ENCODE measurements around the gene FILIP1L. TPM values are rescaled to one million over a fixed set of nuclear protein-coding genes. Genes with fewer than 3 reads are reported as not detected.

Gene FILIP1L
- total RNA-seq, 1 experiment from 2014 or later = 0.17 TPM

DNA sequence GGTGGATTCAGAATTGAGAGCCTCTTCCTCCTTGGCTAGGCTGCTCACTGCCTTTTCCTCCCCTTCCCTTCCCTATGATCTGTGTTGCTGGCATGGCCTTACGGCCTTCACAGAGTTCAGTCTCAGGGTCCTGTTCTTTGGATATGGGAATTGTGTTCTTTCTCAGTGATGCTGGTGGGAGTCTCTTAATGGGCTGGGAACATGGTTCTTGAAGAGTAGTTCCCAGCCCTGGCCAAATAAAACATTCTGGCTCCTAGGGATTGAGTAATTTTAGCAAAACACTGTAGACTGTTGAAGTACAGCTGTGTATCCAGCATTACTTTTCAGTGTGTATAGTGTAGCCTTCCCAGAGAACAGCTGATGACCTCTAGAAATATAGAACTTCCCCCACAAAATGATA lies 22.6 kb upstream of the FILIP1L start (continued):
- no peak for TF ChIP-seq RAD21 (IDR thresholded peaks at IDR 0.05; ENCODE audit: low read depth)

DNA sequence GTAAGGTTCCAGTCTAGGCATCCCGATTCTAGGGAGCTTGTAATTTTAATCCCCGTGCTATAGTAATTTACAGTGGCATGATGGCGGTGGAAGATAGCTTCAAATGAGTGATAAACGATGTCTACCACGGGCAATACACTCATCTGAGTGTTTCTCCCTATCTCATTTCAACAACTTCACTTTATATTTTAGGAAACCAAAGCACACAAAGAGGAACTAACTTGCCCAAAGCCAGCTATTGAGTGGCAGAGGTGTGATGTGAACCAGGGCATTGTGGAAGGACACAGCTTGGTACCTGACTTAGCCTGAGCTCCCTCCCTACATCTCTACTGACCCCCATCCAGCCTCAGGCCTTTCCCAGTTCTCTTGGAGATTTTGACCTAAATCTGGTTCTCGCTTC lies 16.9 kb upstream of the FILIP1L start:
- Histone ChIP-seq H3K27ac (ENCODE audit: low read depth, low read length) (no peak overlapping the region), H3K4me3 (replicated peaks in 1 of 2; ENCODE audit: low read depth in 1 of 2, low read length in 2 of 2) (no peak overlapping the region), H3K4me1 (ENCODE audit: control insufficient read depth in 1 of 2, insufficient read depth in 2 of 2, low read length in 2 of 2) (no peaks in the 10 kb centered on the region), H3K9ac (ENCODE audit: low read length) (no peak overlapping the region), H3K79me2 (ENCODE audit: insufficient read depth, low read length) (no peaks in the 10 kb centered on the region), H3K36me3 (ENCODE audit: control insufficient read depth in 1 of 2, insufficient read depth in 2 of 2, low read length in 2 of 2) (no peaks in the 10 kb centered on the region), H2AFZ (ENCODE audit: low read depth, low read length, poor library complexity, severe bottlenecking) (no peak overlapping the region), H3K4me2 (ENCODE audit: low read length) (no peak overlapping the region), H3K9me3 (ENCODE audit: control insufficient read depth in 1 of 2, insufficient read depth in 1 of 2, low read depth in 1 of 2, low read length in 2 of 2) (no peaks in the 10 kb centered on the region), H3K9me2 (ENCODE audit: insufficient read depth) (no peaks in the 10 kb centered on the region), H3K27me3 (ENCODE audit: insufficient read depth, low read length) (no peaks in the 10 kb centered on the region), H4K20me1 (ENCODE audit: insufficient read depth) (no peaks in the 10 kb centered on the region)
- DNase-seq (ENCODE audit: low read depth, low spot score) (no peak), ATAC-seq (no peak)
- CTCF ChIA-PET = no interaction called here
- BruUV-seq (replicated peaks) = no TSS peak
- intact Hi-C loops (cut with micrococcal nuclease) = no loop called here
- TF ChIP-seq, protein P1, sequence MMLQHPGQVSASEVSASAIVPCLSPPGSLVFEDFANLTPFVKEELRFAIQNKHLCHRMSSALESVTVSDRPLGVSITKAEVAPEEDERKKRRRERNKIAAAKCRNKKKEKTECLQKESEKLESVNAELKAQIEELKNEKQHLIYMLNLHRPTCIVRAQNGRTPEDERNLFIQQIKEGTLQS (IDR thresholded peaks at IDR 0.05) = no peak
- TF ChIP-seq YY1 (IDR thresholded peaks at IDR 0.05; ENCODE audit: extremely low read depth, insufficient replicate concordance, low read depth, low read length) = no peak
- TF ChIP-seq FOSL1 (IDR thresholded peaks at IDR 0.05; ENCODE audit: low read depth) = no peak
- TF ChIP-seq EZH2phosphoT487 (IDR thresholded peaks at IDR 0.05; ENCODE audit: borderline replicate concordance) = no peak
- no peak for TF ChIP-seq CEBPB (IDR thresholded peaks at IDR 0.05; ENCODE audit: low read depth)
- TF ChIP-seq SIN3A (IDR thresholded peaks at IDR 0.05; ENCODE audit: low read depth) = no peak
- no peak for TF ChIP-seq CBX3 (IDR thresholded peaks at IDR 0.05; ENCODE audit: low read depth)
- TF ChIP-seq JUND (IDR thresholded peaks at IDR 0.05) = no peak
- no peak for TF ChIP-seq POLR2AphosphoS5 (IDR thresholded peaks at IDR 0.05; ENCODE audit: low read depth, low read length)
- TF ChIP-seq ZFX (IDR thresholded peaks at IDR 0.05) = no peak
- TF ChIP-seq EZH2 (IDR thresholded peaks at IDR 0.05) = no peak
- TF ChIP-seq EGR1 (IDR thresholded peaks at IDR 0.05; ENCODE audit: low read depth) = no peak
- TF ChIP-seq, protein P2, sequence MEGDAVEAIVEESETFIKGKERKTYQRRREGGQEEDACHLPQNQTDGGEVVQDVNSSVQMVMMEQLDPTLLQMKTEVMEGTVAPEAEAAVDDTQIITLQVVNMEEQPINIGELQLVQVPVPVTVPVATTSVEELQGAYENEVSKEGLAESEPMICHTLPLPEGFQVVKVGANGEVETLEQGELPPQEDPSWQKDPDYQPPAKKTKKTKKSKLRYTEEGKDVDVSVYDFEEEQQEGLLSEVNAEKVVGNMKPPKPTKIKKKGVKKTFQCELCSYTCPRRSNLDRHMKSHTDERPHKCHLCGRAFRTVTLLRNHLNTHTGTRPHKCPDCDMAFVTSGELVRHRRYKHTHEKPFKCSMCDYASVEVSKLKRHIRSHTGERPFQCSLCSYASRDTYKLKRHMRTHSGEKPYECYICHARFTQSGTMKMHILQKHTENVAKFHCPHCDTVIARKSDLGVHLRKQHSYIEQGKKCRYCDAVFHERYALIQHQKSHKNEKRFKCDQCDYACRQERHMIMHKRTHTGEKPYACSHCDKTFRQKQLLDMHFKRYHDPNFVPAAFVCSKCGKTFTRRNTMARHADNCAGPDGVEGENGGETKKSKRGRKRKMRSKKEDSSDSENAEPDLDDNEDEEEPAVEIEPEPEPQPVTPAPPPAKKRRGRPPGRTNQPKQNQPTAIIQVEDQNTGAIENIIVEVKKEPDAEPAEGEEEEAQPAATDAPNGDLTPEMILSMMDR (IDR thresholded peaks at IDR 0.05 in 2 of 3, conservative IDR thresholded peaks at IDR 0.05 in 1 of 3; ENCODE audit: borderline replicate concordance in 1 of 3, insufficient read depth in 1 of 3, low read depth in 2 of 3, low read length in 2 of 3) = no peak
- no peak for TF ChIP-seq SP1 (IDR thresholded peaks at IDR 0.05; ENCODE audit: low read depth)
- TF ChIP-seq, protein P3, sequence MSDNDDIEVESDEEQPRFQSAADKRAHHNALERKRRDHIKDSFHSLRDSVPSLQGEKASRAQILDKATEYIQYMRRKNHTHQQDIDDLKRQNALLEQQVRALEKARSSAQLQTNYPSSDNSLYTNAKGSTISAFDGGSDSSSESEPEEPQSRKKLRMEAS (IDR thresholded peaks at IDR 0.05) = no peak
- POLR2A ChIA-PET = no interaction called here
- RAD21 ChIA-PET (ENCODE audit: low non-redundant PET in 1 of 2, low total read pairs in 2 of 2, uncharacterized antibody in 2 of 2, unreplicated experiment in 2 of 2) = no interaction called here

Measured in HCT116 (cell line).